ENCODE measurements around the gene RAB35.

DNA sequence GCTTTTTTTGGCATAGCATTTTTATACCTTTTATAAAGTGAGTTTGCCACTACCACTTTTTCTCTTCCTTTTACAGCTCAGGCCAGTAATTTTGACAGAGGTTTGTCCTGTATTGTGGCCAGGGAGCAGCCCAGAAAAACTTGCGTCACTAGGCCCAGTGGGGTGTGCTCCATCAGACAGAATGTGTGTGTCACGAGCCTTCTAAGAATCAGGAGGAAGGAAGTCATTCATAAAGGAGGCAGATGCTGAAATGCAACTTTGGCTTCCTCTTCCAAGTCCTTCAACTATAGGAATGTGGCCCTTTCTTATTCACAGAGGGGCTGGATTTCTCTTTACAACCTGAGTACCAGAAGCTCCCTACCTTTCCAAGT, 10.1 kb upstream of the RAB35 start:
- TF ChIP-seq YY1 (IDR thresholded peaks at IDR 0.05; ENCODE audit: insufficient read depth, insufficient read length), result no peak
- no peak for TF ChIP-seq ZNF274 (IDR thresholded peaks at IDR 0.05; ENCODE audit: low read depth, low read length)
